ENCODE data around the gene PIAS1.

DNA sequence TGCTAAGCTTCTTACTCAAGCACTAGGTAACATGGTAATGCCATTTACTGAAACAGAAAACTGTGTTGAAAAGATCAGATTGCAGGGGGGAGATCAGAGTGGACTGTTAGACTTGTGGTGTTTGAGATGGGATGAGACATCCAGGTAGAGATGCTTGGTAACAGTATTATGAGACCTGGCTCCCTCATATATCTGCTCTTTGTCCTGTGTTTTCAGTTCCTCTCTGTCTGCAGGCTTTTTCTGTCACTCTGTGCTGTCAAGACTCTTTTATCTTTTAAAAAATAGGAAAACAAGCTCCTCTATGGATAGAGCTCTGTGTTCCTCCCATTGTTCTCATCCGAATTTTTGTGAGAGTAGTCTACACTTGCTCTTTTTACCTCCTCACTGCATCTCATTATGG is 103.0 kb downstream of the PIAS1 start:
- TF ChIP-seq ZNF138 (tag by site-specific recombination; IDR thresholded peaks at IDR 0.05; ENCODE audit: borderline replicate concordance) (no peak), ZFP41 (tag by site-specific recombination; IDR thresholded peaks at IDR 0.05; ENCODE audit: borderline replicate concordance) (no peak), ZNF114 (tag by site-specific recombination; IDR thresholded peaks at IDR 0.05) (no peak), ZBTB20 (tag by site-specific recombination; IDR thresholded peaks at IDR 0.05) (no peak), KLF9 (tag by site-specific recombination; IDR thresholded peaks at IDR 0.05; ENCODE audit: low read depth) (no peak), EGR2 (tag by site-specific recombination; IDR thresholded peaks at IDR 0.05; ENCODE audit: low read depth) (no peak), ZNF837 (tag by site-specific recombination; IDR thresholded peaks at IDR 0.05) (no peak), ZNF335 (tag by site-specific recombination; conservative IDR thresholded peaks at IDR 0.05) (no peak), SALL2 (tag by site-specific recombination; IDR thresholded peaks at IDR 0.05; ENCODE audit: borderline replicate concordance) (no peak), TCF7L2 (IDR thresholded peaks at IDR 0.05; ENCODE audit: borderline replicate concordance, low read depth, low read length) (no peak)
- TF ChIP-seq, protein P1, sequence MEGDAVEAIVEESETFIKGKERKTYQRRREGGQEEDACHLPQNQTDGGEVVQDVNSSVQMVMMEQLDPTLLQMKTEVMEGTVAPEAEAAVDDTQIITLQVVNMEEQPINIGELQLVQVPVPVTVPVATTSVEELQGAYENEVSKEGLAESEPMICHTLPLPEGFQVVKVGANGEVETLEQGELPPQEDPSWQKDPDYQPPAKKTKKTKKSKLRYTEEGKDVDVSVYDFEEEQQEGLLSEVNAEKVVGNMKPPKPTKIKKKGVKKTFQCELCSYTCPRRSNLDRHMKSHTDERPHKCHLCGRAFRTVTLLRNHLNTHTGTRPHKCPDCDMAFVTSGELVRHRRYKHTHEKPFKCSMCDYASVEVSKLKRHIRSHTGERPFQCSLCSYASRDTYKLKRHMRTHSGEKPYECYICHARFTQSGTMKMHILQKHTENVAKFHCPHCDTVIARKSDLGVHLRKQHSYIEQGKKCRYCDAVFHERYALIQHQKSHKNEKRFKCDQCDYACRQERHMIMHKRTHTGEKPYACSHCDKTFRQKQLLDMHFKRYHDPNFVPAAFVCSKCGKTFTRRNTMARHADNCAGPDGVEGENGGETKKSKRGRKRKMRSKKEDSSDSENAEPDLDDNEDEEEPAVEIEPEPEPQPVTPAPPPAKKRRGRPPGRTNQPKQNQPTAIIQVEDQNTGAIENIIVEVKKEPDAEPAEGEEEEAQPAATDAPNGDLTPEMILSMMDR (tag by site-specific recombination; IDR thresholded peaks at IDR 0.05), result no peak
- TF ChIP-seq, protein P2, sequence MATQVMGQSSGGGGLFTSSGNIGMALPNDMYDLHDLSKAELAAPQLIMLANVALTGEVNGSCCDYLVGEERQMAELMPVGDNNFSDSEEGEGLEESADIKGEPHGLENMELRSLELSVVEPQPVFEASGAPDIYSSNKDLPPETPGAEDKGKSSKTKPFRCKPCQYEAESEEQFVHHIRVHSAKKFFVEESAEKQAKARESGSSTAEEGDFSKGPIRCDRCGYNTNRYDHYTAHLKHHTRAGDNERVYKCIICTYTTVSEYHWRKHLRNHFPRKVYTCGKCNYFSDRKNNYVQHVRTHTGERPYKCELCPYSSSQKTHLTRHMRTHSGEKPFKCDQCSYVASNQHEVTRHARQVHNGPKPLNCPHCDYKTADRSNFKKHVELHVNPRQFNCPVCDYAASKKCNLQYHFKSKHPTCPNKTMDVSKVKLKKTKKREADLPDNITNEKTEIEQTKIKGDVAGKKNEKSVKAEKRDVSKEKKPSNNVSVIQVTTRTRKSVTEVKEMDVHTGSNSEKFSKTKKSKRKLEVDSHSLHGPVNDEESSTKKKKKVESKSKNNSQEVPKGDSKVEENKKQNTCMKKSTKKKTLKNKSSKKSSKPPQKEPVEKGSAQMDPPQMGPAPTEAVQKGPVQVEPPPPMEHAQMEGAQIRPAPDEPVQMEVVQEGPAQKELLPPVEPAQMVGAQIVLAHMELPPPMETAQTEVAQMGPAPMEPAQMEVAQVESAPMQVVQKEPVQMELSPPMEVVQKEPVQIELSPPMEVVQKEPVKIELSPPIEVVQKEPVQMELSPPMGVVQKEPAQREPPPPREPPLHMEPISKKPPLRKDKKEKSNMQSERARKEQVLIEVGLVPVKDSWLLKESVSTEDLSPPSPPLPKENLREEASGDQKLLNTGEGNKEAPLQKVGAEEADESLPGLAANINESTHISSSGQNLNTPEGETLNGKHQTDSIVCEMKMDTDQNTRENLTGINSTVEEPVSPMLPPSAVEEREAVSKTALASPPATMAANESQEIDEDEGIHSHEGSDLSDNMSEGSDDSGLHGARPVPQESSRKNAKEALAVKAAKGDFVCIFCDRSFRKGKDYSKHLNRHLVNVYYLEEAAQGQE (tag by site-specific recombination; IDR thresholded peaks at IDR 0.05), result no peak

Data from HEK293 (cell line).